OCI-LY1 (cell line): ENCODE data around the gene MPZL3.

ENCODE experiments used
- EZH2 ChIP-seq: fragments of 200-600 bp; sonication (generic), shearing (Covaris generic); IDR thresholded peaks from 2 replicates; pipeline ENCODE4 v1.8.0; 2017; ENCODE audit warnings: borderline replicate concordance, mixed run types, mild to moderate bottlenecking, antibody characterized with exemption, low read length, moderate library complexity, mixed read lengths
- TF ChIP-seq, protein P1 (sequence below): fragments of 200-600 bp; sonication (generic), shearing (Covaris generic); IDR thresholded peaks from 2 replicates; pipeline ENCODE4 v1.5.1; 2017; ENCODE audit warnings: mild to moderate bottlenecking, antibody characterized with exemption, low read length, moderate library complexity, mixed read lengths

DNA sequence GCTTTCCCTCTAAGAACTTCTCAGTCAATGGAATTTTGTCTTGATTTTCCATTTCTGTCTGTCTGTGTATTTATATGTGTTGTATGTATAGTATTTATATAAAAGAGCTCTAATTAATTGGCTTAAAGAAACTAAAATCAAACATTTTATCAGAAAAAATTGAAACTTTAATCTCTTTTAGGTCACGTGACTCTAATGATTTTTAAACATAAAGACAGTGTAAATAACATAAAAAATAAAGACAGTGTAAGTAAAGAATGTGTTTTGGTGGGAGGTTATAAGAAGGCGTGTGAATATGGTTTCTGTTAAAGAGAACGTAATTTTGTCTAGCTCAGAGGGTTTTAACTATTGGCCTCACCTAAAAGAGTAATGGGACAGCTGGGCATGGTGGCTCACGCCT, 29.7 kb downstream of the MPZL3 start:
- TF ChIP-seq, protein P1, sequence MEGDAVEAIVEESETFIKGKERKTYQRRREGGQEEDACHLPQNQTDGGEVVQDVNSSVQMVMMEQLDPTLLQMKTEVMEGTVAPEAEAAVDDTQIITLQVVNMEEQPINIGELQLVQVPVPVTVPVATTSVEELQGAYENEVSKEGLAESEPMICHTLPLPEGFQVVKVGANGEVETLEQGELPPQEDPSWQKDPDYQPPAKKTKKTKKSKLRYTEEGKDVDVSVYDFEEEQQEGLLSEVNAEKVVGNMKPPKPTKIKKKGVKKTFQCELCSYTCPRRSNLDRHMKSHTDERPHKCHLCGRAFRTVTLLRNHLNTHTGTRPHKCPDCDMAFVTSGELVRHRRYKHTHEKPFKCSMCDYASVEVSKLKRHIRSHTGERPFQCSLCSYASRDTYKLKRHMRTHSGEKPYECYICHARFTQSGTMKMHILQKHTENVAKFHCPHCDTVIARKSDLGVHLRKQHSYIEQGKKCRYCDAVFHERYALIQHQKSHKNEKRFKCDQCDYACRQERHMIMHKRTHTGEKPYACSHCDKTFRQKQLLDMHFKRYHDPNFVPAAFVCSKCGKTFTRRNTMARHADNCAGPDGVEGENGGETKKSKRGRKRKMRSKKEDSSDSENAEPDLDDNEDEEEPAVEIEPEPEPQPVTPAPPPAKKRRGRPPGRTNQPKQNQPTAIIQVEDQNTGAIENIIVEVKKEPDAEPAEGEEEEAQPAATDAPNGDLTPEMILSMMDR = no peak
- no peak for TF ChIP-seq EZH2
